Daoy (cell line): ENCODE measurements around the gene VTCN1. TPM values are rescaled to one million over a fixed set of nuclear protein-coding genes. Genes with fewer than 3 reads are reported as not detected.
"Not testable (repeated sequence)": the region's sequence is repeated elsewhere in the genome, so short reads cannot be mapped to it uniquely, and the experiment has no call there.

ENCODE experiments used
- DNase-seq: peaks from one replicate; pipeline ENCODE4 v3.0.0-alpha.2; 2015; ENCODE audit warnings: low read depth
- total RNA-seq: library from RNA; depleted of rRNA; stranded (reverse); fragments of >200 nt; shearing (Covaris generic); gene quantifications from 2 replicates; pipeline ENCODE4 v1.2.3, GENCODE V29; 2014

The VTCN1 gene
- total RNA-seq, 1 experiment from 2014 or later, result not detected

DNA sequence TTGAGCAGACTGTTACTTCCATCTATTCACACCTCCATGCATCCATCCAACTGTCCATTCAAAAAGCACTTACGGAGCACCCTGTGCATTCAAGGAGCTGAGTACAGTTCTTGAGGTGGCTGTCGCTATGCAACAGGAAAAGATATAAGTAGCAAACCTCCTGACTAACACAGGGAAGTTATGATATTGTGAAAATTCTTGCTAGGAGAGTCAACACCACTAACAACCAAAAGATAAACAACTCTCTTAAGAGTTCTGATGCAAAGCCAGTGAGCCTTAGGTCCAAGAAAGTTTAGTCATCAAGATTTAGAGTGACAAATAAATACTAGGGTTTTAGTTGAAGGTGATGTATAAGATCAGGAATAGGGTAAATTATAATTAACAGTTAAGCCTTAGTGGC, 44.7 kb downstream of the VTCN1 start:
- no peak for DNase-seq

DNA sequence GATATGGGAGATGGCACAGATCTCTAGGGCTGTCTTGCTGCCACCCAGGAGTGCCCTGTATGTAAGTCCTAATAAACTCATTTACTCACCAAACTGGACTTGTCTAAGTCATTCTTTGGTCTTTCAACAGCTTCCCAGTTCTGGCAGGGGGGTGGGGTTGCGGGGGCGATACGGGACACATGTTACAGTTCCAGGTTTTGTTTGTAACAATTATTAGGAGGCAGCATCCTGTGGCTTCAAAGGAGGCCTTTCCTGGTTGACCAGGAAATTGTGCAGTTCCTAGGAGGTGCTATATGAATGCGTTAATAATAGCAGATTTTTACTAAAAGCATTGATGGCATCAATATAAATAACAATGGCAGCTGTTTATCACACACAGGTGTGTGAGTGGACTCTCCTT, 46.5 kb downstream of the VTCN1 start:
- DNase-seq, result no peak

DNA sequence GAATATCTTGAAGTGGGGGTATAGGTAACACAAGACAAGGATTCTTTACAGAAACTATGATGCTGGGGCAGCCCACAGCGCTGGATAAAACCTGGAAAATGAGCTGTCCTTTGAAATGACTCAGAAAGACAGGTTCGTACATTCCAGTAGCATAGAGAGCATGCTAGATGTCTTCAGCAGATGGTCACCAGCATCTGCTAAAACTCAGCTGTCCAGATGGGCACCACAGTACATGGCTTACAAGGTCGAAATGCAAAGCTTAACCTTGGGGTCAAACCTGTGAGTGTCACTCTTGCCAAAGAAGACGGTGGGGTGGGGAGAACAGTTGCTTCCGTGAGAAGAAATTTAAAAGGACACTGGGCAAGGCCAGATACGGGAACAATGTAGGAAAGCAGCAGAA, 47.9 kb downstream of the VTCN1 start:
- no peak for DNase-seq

GRCh38 chr1:117161887-117162286, 48.8 kb downstream of the VTCN1 start:
- DNase-seq, result no peak

DNA sequence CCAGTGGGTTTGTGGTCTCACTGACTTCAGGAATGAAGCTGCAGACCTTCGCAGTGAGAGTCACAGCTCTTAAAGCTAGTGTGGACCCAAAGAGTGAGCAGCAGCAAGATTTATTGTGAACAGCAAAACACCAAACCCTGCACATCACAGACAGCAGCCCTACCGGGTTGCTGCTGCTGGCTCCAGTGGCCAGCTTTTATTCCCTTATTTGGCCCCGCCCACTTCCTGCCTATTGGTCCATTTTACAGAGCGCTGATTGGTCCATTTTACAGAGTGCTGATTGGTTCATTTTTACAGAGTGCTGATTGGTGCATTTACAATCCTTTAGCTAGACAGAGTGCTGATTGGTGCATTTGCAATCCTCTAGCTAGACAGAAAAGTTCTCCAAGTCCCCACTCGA, 59.4 kb downstream of the VTCN1 start:
- DNase-seq, result not testable (repeated sequence)

DNA sequence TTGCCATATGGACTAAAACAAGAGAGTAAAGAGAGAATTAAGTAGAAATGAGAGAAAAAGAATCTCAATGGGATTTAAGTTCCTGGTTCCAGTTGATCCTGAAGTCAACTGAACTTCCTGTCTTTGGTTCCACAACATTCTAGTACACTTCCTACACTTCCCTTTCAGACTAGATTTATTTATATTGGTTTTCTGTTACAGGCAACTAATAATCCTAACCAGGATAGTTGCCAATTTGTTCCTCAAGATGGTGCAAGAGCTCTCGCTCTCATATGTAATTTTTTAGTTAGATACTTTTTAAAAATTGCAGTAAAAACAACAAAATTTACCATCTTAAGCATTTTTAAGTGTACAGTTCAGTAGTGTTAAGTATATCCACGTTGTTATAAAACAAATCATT, 60.4 kb downstream of the VTCN1 start:
- no peak for DNase-seq

DNA sequence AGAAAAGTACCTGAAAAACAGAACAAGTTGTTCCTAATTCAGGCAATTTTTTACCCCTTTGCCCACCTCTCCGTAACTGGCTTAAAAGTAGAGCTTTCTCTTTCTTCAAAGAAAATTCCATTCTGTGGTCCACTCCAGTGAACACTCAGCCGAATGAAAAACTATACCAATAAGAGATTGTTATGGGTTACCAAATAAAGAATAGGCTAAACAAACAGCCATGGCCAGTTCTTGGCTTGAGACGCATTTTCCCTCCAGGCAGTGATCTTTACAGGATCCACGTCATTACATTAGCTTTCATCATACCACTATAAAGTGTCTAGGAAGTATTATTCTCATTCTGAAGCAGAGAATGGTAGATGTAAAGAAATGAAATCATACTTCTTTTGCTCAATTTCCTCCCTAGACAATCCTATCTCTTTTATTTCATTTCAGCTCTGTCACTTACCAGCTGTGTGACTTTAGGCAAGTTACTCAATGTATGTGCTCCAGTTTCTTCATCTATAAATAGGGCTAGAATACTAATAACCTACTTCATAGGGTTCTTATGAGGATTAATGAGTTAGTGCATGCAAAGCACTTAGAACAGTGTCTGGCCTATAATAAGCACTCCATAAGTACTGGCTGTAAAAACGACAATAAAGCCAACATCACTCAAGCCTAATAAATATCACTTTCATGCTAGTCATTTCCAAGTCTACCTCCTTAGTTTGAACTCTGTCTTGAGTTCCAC, 62.7 kb downstream of the VTCN1 start:
- peak; percentile 47 for DNase-seq

DNA sequence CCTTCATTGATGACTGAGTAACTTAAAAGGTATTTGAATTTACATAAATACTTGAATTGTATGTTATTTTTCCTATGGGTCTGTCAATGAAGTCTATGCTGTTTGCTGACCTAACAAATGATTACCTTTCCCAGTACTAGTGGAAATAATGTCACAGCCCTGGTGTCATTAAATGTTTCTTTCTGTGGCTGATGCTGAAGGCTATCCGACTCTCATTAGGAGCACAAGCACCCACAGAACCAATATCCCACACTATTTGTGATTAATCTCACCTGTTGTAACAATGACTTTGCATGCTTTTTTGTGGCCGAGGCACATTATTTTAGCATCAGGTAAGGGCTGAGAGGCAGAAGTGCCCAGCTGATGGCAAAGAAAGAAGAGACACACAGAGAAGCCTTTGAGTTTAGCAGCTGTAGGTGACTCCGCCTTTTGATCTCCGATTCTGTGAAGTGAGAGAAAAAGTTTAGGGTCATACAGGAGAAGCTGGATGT, 63.3 kb downstream of the VTCN1 start:
- DNase-seq, result peak; percentile 12

DNA sequence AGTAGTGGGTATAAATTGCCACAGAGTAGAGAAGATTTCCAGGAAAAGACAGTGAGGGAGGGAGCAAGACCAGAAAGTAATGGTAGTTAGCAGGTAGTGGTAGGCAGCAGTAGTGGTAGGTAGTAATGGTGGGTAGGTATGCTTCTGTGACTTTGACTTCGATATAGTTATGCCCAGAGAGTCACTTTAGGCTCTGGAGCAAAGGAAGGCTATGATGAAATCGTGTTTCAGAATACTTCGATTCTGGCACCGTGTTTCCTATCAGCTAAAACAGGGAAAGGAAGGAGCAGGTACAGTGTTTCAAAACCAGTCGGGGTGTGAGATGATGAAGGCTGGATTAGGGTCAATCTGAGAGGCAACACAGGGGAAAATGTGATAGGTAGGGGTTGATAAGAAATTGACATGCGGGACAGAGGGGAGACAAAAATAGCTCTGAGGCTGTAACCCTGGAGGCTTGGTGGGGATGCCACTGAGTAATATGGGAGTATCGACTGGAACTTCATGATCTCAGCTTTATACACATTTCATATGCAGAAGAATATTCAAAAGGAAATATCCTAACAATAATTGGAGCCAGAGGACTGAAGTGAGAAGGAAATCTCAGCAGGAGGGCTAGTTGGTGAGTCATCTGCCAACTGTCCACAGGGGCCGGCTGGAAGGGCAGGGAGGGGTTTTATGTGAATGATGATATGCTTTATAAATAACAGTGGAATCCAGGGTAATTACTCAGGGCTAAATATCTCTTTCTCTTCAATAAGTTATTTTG, 64.0 kb downstream of the VTCN1 start:
- peak; percentile 95 for DNase-seq

GRCh38 chr1:117146072-117146471, 64.7 kb downstream of the VTCN1 start:
- no peak for DNase-seq

GRCh38 chr1:117143871-117144270, 66.9 kb downstream of the VTCN1 start:
- no peak for DNase-seq

GRCh38 chr1:117143172-117143571, 67.6 kb downstream of the VTCN1 start:
- DNase-seq, result peak; percentile 41

GRCh38 chr1:117142200-117142599, 68.5 kb downstream of the VTCN1 start:
- DNase-seq, result peak; percentile 33

DNA sequence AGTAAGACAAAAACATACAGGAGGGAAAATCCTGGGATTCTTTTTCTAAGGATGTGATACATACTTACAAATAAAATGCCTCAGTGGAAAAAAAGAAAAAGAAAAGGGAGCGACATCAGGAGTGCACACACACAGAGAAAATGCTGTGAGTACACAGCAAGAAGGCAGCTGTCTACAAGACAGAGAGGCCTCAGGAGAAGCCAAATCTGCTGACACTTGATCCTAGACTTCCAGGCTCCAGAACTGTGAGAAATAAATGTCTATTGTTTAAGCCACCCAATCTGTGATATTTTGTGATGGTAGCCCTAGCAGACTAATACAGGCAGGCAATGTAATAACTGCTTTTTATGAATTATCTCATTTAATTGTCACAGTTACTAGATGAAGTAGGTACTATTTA, 72.2 kb downstream of the VTCN1 start:
- no peak for DNase-seq

- DNase-seq, result no peak
Observed at GRCh38 chr1:117138106-117138505, 72.6 kb downstream of the VTCN1 start.

DNA sequence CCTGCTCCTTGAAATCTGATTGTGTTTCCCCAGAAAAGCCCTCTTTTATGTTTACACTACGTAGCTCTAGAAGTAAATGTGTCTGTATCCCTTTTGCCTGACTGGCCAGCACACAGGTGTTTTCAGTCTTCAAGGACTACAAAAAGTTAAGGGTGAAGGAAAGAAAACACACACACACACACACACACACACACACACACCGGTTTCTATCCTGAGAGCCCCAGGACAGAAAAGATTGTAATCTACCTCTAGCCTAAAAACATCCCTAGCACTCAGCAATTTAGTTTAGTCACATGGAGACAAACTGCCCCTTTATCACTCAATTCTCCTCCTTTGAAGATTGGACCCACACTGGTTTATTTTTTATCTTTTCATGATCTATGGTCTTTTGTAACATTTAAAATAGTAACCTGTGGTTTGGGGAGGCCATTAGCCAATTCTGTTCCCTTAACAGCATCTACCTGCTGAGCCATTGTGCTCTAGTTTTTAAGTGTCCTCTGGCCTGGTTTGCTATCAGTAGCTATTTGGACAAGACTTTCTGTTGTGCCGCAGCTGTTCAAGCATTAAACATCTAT, 73.4 kb downstream of the VTCN1 start:
- DNase-seq, result no peak

- no peak for DNase-seq
Observed at GRCh38 chr1:117136749-117137148, 74.0 kb downstream of the VTCN1 start.

DNA sequence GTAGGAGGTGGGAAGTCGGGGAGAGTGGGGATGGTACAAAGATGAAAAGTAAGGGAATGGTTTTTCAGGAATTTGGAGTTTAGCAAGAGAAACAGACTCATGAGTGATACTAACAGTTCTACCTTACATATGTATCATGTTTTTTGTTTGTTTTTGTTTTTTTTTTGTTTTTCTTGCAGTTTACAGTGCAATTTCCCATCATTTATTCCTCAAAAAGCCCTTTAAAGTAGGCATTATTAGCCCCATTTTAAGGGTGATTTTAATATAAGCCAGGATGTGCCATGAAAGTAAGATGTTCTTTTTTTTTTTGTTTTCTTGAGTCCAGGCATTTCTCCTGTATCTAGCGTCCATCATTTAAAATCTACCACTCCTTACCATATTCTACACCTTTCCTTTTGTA, 75.4 kb downstream of the VTCN1 start:
- no peak for DNase-seq

DNA sequence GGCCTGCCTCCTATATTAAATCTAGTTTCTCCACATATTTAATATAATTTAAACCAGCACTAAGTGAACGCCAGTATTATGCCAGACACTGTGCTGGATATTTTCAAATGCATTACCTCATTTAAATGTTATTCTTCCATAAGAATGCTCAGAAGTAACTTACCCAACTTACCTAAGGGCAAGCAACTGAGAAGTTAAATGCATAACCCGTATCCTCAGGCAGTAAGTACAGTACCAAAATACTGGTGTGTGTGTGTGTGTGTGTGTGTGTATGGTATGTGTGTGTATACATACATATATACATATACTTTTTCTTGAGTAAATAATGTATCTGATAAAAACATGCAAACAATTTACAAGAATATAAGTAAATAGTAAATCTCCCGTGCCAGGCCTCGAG, 80.2 kb downstream of the VTCN1 start:
- no peak for DNase-seq

GRCh38 chr1:117128323-117129079, 82.2 kb downstream of the VTCN1 start:
- DNase-seq, result peak; percentile 21

GRCh38 chr1:117127795-117128194, 82.9 kb downstream of the VTCN1 start:
- DNase-seq, result no peak

DNA sequence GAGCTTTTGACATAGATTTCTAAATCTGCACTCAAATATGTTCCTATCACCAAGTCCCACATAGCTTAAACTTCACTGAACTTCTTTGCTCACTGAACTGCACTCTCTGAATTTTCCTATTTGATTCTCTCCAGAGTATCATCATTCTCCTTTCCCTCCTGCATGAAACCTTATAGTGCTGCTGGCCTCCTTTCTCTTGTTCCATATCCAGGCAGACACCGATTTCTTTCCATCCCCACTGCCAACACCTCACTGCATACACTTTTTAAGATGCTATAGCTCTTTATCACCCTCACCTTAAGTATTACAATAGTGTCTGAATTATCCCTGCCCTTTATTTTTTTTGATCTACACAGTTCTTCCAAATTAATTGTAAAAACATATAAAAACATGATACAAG, 86.1 kb downstream of the VTCN1 start:
- no peak for DNase-seq
